Mucosa of descending colon (tissue), 3 donors: ENCODE results near the gene LIFR. TPM values are rescaled to one million over a fixed set of nuclear protein-coding genes. Genes with fewer than 3 reads are reported as not detected.

ENCODE experiments used
- ATAC-seq: fragments of 200-7000 bp; cut with Tn5 transposase; one replicate; pipeline ENCODE4 v1.9.1; 2020; ENCODE audit warnings: mild to moderate bottlenecking, moderate library complexity
- DNase-seq, 3 donors: peaks; one replicate each; pipeline ENCODE4 v3.0.0-alpha.2; 2020
- H3K36me3 ChIP-seq: fragments of 200-600 bp; one replicate; pipeline ENCODE4 v1.8.0; 2021; ENCODE audit warnings: low read depth, mild to moderate bottlenecking
- H3K4me1 ChIP-seq: fragments of 200-600 bp; one replicate; pipeline ENCODE4 v1.8.0; 2021; ENCODE audit warnings: low read depth, mild to moderate bottlenecking
- H3K4me3 ChIP-seq: fragments of 200-600 bp; one replicate; pipeline ENCODE4 v1.8.0; 2021; ENCODE audit warnings: mild to moderate bottlenecking
- H3K9me3 ChIP-seq: fragments of 200-600 bp; one replicate; pipeline ENCODE4 v1.8.0; 2021; ENCODE audit warnings: mild to moderate bottlenecking
- intact Hi-C, 2 donors: fragments of 100-400 bp; cut with DNase I in 1 of 2; cut with micrococcal nuclease in 1 of 2; formaldehyde crosslinking; loops; one replicate each; pipeline versions ENCODE4 v1.11.0 to v1.11.1; 2022; cut with DNase I, micrococcal nuclease
- total RNA-seq, 3 donors: library from RNA; stranded (reverse); fragmentation: NEBNext Ultra II Directional in 2 of 3; extraction: Animal tissue kit (Norgen Biotek cat#: 25700) in 2 of 3; gene quantifications; one replicate each; pipeline versions ENCODE4 v1.2.1 to v1.2.4, GENCODE V29; 2021 to 2023
- TF ChIP-seq, protein P1 (sequence below): fragments of 200-600 bp; IDR thresholded peaks from one replicate; pipeline ENCODE4 v1.8.0; 2022; ENCODE audit warnings: antibody characterized with exemption, mild to moderate bottlenecking
- donor health status: DM: no; HTN: no; CAD: no; lungs with moderate emphysema.
- donor health status: DM: no; HTN: no; CAD: no.
- donor health status: DM: no; HTN: yes; CAD: no.

LIFR gene
- total RNA-seq, 3 donors from 2014 or later = 9.5 to 28.9 (median 13.1) TPM

DNA sequence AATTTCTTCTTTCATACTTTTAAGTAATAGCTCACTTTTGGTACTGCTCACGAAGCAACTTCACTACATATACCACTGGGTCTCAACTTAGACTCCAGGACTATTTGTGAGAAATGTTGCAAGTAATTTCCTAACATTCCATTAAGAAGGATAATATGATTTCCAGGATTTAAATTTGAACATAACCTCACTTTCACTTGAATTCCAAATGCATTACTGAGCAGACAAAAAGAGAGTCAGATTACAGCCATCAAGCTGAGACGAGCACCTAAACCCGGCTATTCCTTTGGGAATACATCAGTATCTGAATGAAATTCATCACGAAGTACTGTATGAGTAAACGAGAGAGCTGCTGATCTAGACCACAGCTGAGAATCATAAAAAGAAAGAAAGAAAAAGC is 47.3 kb downstream of the LIFR start:
- Histone ChIP-seq H3K4me3 (no peak overlapping the region), H3K9me3 (no peaks in the 10 kb centered on the region), H3K4me1 (no peaks in the 10 kb centered on the region), H3K36me3 (no peaks in the 10 kb centered on the region)
- intact Hi-C loops = no loop called here
- DNase-seq (no peak), ATAC-seq (no peak)
- TF ChIP-seq, protein P1, sequence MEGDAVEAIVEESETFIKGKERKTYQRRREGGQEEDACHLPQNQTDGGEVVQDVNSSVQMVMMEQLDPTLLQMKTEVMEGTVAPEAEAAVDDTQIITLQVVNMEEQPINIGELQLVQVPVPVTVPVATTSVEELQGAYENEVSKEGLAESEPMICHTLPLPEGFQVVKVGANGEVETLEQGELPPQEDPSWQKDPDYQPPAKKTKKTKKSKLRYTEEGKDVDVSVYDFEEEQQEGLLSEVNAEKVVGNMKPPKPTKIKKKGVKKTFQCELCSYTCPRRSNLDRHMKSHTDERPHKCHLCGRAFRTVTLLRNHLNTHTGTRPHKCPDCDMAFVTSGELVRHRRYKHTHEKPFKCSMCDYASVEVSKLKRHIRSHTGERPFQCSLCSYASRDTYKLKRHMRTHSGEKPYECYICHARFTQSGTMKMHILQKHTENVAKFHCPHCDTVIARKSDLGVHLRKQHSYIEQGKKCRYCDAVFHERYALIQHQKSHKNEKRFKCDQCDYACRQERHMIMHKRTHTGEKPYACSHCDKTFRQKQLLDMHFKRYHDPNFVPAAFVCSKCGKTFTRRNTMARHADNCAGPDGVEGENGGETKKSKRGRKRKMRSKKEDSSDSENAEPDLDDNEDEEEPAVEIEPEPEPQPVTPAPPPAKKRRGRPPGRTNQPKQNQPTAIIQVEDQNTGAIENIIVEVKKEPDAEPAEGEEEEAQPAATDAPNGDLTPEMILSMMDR = no peak

DNA sequence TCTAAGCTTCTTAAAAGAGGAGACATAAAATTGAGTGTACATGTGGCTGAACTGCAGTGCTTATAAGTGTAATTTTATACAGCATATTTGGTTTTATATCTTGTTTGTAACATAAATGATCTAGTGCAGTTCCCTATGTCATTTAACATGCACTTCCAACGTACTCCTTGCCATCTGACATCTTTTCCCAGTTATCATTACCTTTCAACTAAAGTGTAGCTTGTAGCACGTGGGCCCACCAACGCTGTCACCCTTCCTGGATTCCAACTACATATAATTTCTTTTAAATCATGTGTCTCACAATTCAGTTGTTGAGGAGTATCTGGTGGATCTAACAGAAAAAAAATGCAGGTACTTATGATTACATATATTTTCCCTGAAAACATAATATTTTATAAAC is 50.1 kb downstream of the LIFR start:
- intact Hi-C loops = no loop called here
- no peaks in the 10 kb centered on the region for H3K36me3 ChIP-seq
- TF ChIP-seq, protein P1 = no peak
- DNase-seq = no peak
- no peaks in the 10 kb centered on the region for H3K9me3 ChIP-seq
- no peak for ATAC-seq
- no peaks in the 10 kb centered on the region for H3K4me1 ChIP-seq
- no peak overlapping the region for H3K4me3 ChIP-seq

DNA sequence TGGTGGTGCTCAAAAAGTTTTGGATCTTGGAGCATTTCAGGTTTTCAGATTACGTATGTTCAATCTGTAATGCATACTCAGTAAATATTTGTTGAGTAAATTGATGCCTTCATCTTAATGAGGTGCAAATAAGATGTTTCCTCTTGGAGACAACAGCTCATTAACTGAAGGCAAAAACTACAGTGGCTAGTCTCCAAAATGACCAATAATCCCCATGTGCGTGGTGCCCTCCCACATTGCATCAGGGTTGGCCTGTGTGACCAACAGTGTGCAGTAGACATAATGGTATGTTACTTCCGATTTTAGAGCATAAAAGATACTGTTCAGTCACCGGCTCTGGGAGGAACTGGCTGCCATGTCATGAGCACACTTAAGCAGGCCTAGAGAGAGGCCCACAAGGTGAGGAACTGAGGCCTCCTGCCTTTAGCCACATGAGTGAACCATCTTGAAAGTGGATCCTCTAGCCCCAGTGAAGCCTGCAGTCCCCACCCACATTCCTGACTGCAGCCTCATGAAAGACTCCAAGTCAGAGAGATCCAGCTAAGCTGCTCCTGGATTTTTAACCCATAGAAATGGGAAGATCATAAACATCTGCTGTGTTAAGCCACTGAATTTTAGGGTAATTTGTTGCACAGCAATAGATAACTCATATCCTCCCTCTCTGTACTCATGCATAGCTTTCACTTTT is 55.7 kb downstream of the LIFR start:
- H3K4me1 ChIP-seq = no peaks in the 10 kb centered on the region
- no peaks in the 10 kb centered on the region for H3K9me3 ChIP-seq
- DNase-seq (no peak), ATAC-seq (no peak)
- TF ChIP-seq, protein P1 = no peak
- no peak overlapping the region for H3K4me3 ChIP-seq
- intact Hi-C loops = no loop called here
- H3K36me3 ChIP-seq = no peaks in the 10 kb centered on the region

DNA sequence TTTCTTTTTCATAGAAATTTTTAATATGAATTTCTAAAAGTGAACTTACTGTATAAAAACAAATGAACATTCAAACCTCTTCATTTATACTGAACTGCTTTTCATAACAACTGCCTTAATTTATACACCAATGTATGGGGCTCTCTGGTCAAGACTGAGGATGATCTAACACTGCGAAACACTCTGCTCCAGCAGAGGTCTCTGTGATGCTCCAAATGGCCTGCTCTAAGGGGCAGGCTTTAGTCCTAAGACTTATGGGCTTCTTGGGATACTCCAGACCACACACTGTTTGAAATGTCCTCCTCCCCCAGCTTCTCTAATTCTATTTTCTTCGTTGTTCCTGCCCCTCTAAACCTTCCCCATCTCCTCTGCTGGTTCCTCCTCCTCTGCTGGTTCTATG is 58.5 kb downstream of the LIFR start:
- DNase-seq (no peak), ATAC-seq (no peak)
- TF ChIP-seq, protein P1 = no peak
- intact Hi-C loops = no loop called here
- Histone ChIP-seq H3K4me3 (no peak overlapping the region), H3K4me1 (no peaks in the 10 kb centered on the region), H3K9me3 (no peaks in the 10 kb centered on the region), H3K36me3 (no peaks in the 10 kb centered on the region)

DNA sequence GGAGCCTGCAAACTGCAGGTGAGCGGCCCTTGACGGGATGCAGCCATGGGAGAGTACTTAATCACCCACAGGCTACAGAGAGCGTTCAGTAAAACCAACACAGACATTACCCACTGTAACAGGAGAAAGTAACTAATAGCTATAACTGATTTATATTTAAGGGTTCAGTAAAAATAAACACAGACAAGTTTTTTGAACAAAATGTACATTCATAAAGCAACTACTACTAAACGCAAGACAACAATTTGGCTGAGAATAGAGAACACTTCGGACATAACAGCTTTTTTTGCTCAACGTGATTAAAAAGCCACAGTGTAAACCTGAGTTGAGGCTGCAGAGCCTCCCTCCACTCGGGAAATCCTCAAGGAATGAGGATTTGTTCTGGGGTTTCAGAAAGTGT is 61.7 kb downstream of the LIFR start:
- ATAC-seq (no peak), DNase-seq (no peak)
- no peaks in the 10 kb centered on the region for H3K9me3 ChIP-seq
- TF ChIP-seq, protein P1 = no peak
- H3K4me1 ChIP-seq = no peaks in the 10 kb centered on the region
- intact Hi-C loops = no loop called here
- no peaks in the 10 kb centered on the region for H3K36me3 ChIP-seq
- H3K4me3 ChIP-seq = no peak overlapping the region

DNA sequence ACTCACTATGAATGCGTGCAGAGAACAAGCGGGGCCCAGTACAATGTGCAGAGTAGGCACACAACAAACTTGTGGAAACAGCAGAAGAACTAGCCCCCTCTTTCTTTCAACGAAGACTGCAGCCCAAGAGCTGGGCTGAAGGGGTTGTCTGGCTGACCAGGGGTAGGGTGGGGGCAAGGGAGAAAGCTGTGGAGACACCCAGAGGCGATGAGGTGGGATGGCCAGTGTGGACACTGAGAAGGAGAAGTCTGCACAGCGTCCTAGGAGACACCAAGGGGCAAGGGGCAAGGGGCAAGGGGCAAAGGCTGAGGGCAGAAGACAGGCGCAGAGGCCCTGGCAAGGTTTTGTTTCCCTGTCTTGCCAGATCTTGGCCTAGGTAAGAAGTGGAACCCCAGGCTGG is 62.3 kb downstream of the LIFR start:
- TF ChIP-seq, protein P1 = no peak
- no peak overlapping the region for H3K4me3 ChIP-seq
- H3K36me3 ChIP-seq = no peaks in the 10 kb centered on the region
- H3K4me1 ChIP-seq = no peaks in the 10 kb centered on the region
- ATAC-seq = no peak
- no peaks in the 10 kb centered on the region for H3K9me3 ChIP-seq
- no peak for DNase-seq
- intact Hi-C loops = no loop called here
